Subcutaneous adipose tissue (tissue), 4 donors: ENCODE measurements around the gene GCSAML. TPM values are rescaled to one million over a fixed set of nuclear protein-coding genes. Genes with fewer than 3 reads are reported as not detected.

Source experiments
- CTCF ChIP-seq: fragments of 450-650 bp; IDR thresholded peaks from one replicate; pipeline ENCODE4 v1.5.1; 2016; ENCODE audit warnings: low read depth, mild to moderate bottlenecking, control low read depth, antibody characterized with exemption, moderate library complexity
- total RNA-seq, 4 donors: library from RNA; depleted of rRNA; stranded (reverse); fragments of >200 nt; gene quantifications; one replicate each; pipeline ENCODE4 v1.1.0, GENCODE V29; 2016

Gene GCSAML
- total RNA-seq, 4 donors from 2014 or later: 0.68 to 2.1 (median 0.93) TPM

- no peak for TF ChIP-seq CTCF
These were observed 6.1 kb upstream of the GCSAML start for GRCh38 chr1:247542811-247543210.

GRCh38 chr1:247548092-247548491, 842 bp upstream of the GCSAML start:
- no peak for TF ChIP-seq CTCF

- no peak for TF ChIP-seq CTCF
These were observed 2.8 kb downstream of the GCSAML start for GRCh38 chr1:247551721-247552120.

GRCh38 chr1:247552231-247552630, 3.3 kb downstream of the GCSAML start:
- no peak for TF ChIP-seq CTCF

GRCh38 chr1:247557926-247558674, 9.2 kb downstream of the GCSAML start:
- TF ChIP-seq CTCF: no peak

- no peak for TF ChIP-seq CTCF
These were observed 12.8 kb downstream of the GCSAML start for GRCh38 chr1:247561711-247562110.

- no peak for TF ChIP-seq CTCF
These were observed 13.3 kb downstream of the GCSAML start for GRCh38 chr1:247562198-247562597.
